HEK293T (cell line): ENCODE data around the gene GPN3.

Source experiments
- ARNT ChIP-seq: fragments of 450-650 bp; IDR thresholded peaks from 2 replicates; pipeline ENCODE4 v1.6.1; 2017; ENCODE audit warnings: mild to moderate bottlenecking
- BHLHE40 ChIP-seq: fragments of 450-650 bp; IDR thresholded peaks from 2 replicates; pipeline ENCODE4 v1.6.1; 2016; ENCODE audit warnings: mild to moderate bottlenecking, moderate library complexity, borderline replicate concordance
- ELF4 ChIP-seq: fragments of 450-650 bp; IDR thresholded peaks from 2 replicates; pipeline ENCODE4 v1.6.1; 2017; ENCODE audit warnings: antibody characterized with exemption
- FOXA1 ChIP-seq: fragments of 450-650 bp; IDR thresholded peaks from 2 replicates; pipeline ENCODE4 v1.6.1; 2016; ENCODE audit warnings: mild to moderate bottlenecking
- FOXK2 ChIP-seq: fragments of 450-650 bp; IDR thresholded peaks from 2 replicates; pipeline ENCODE4 v1.6.1; 2016; ENCODE audit warnings: mild to moderate bottlenecking
- FOXM1 ChIP-seq: fragments of 450-650 bp; IDR thresholded peaks from 2 replicates; pipeline ENCODE4 v1.6.1; 2017; ENCODE audit warnings: mild to moderate bottlenecking, borderline replicate concordance
- HDGF ChIP-seq: fragments of 450-650 bp; IDR thresholded peaks from 2 replicates; pipeline ENCODE4 v1.6.1; 2017; ENCODE audit warnings: antibody characterized with exemption, borderline replicate concordance
- L3MBTL2 ChIP-seq: fragments of 450-650 bp; conservative IDR thresholded peaks from 2 replicates; pipeline ENCODE4 v1.6.1; 2016; ENCODE audit warnings: mild to moderate bottlenecking
- NFRKB ChIP-seq: fragments of 450-650 bp; IDR thresholded peaks from 2 replicates; pipeline ENCODE4 v1.6.1; 2016; ENCODE audit warnings: mild to moderate bottlenecking, moderate library complexity
- SP1 ChIP-seq: fragments of 450-650 bp; IDR thresholded peaks from 2 replicates; pipeline ENCODE4 v1.6.1; 2017
- SUZ12 ChIP-seq: fragments of 450-650 bp; IDR thresholded peaks from 2 replicates; pipeline ENCODE4 v1.6.1; 2016; ENCODE audit warnings: mild to moderate bottlenecking
- TARDBP ChIP-seq: fragments of 450-650 bp; IDR thresholded peaks from 2 replicates; pipeline ENCODE4 v1.6.1; 2016
- TF ChIP-seq, protein P1 (sequence below): fragments of 450-650 bp; IDR thresholded peaks from 2 replicates; pipeline ENCODE4 v1.6.1; 2016

- no peak for TF ChIP-seq NFRKB
- TF ChIP-seq SUZ12: no peak
- peak; percentile 93 for TF ChIP-seq ELF4
- TF ChIP-seq FOXA1: no peak
- no peak for TF ChIP-seq SP1
- no peak for TF ChIP-seq TARDBP
- no peak for TF ChIP-seq FOXM1
- no peak for TF ChIP-seq BHLHE40
- TF ChIP-seq, protein P1, sequence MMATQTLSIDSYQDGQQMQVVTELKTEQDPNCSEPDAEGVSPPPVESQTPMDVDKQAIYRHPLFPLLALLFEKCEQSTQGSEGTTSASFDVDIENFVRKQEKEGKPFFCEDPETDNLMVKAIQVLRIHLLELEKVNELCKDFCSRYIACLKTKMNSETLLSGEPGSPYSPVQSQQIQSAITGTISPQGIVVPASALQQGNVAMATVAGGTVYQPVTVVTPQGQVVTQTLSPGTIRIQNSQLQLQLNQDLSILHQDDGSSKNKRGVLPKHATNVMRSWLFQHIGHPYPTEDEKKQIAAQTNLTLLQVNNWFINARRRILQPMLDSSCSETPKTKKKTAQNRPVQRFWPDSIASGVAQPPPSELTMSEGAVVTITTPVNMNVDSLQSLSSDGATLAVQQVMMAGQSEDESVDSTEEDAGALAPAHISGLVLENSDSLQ: no peak; the same call in 1 of the 2 replicates
- TF ChIP-seq ARNT: no peak
- TF ChIP-seq HDGF: no peak
- no peak for TF ChIP-seq L3MBTL2
- TF ChIP-seq FOXK2: no peak
Measured at GRCh38 chr12:110449799-110450497, 18.1 kb downstream of the GPN3 start, which contains the start of gene ARPC3.
